PC-3 (cell line): Measurements from ENCODE around the gene FRA10AC1. TPM values are rescaled to one million over a fixed set of nuclear protein-coding genes. Genes with fewer than 3 reads are reported as not detected.

ENCODE experiments used
- ATAC-seq: fragments of 200-7000 bp; cut with Tn5 transposase; 2 replicates; pipeline ENCODE4 v1.9.1; 2020; ENCODE audit warnings: mild to moderate bottlenecking, moderate library complexity
- BruUV-seq: library from RNA; stranded (reverse); fragments of 400-500 nt; replicated peaks from 2 replicates; lab custom pipeline; 2021; lab: Mats Ljungman, UMichigan
- CTCF ChIA-PET: fragments of 300-600 bp; sonication (Branson Sonifier 250); formaldehyde crosslinking; loops from one replicate; lab custom pipeline; 2022; ENCODE audit warnings: antibody characterized with exemption; lab: Charles Lee
- POLR2A ChIA-PET: fragments of 300-600 bp; sonication (Branson Sonifier 250); formaldehyde crosslinking; loops from one replicate; lab custom pipeline; 2022; ENCODE audit warnings: antibody characterized with exemption; ENCODE audit not compliant: unreplicated experiment; lab: Charles Lee
- DNase-seq: peaks from one replicate; pipeline ENCODE4 v3.0.0-alpha.2; 2015
- H2AFZ ChIP-seq: fragments of 300-600 bp; sonication (generic); 2 replicates; pipeline ENCODE4 v1.6.0; 2016; ENCODE audit warnings: antibody characterized with exemption, low read length
- H3F3A ChIP-seq: fragments of 300-600 bp; sonication (generic); one replicate; pipeline ENCODE4 v1.6.0; 2017; ENCODE audit warnings: antibody characterized with exemption, low read length, control low read depth, mild to moderate bottlenecking; ENCODE audit not compliant: unreplicated experiment
- H3K27ac ChIP-seq: fragments of 300-600 bp; sonication (generic); 2 replicates; pipeline ENCODE4 v1.5.1; 2016; ENCODE audit warnings: mild to moderate bottlenecking, low read length
- H3K27me3 ChIP-seq: fragments of 300-600 bp; sonication (generic); 2 replicates; pipeline ENCODE4 v1.6.1; 2016; ENCODE audit warnings: low read length, mixed read lengths
- H3K36me3 ChIP-seq: fragments of 300-600 bp; sonication (generic); 2 replicates; pipeline ENCODE4 v1.6.1; 2016; ENCODE audit warnings: low read depth, mixed run types, low read length, mixed read lengths
- H3K4me1 ChIP-seq: fragments of 300-600 bp; sonication (generic); 2 replicates; pipeline ENCODE4 v1.5.1; 2016; ENCODE audit warnings: low read length; ENCODE audit not compliant: insufficient read depth
- H3K4me2 ChIP-seq: fragments of 300-600 bp; sonication (generic); 2 replicates; pipeline ENCODE4 v1.6.0; 2016; ENCODE audit warnings: low read length
- H3K4me3 ChIP-seq: fragments of 300-600 bp; sonication (generic); 2 replicates; pipeline ENCODE4 v1.5.1; 2016; ENCODE audit warnings: mild to moderate bottlenecking, low read length, mixed read lengths
- H3K79me2 ChIP-seq: fragments of 300-600 bp; sonication (generic); 2 replicates; pipeline ENCODE4 v1.6.1; 2017; ENCODE audit warnings: low read length, mixed read lengths
- H3K9ac ChIP-seq: fragments of 300-600 bp; sonication (generic); 2 replicates; pipeline ENCODE4 v1.6.0; 2016; ENCODE audit warnings: mild to moderate bottlenecking, low read length
- H3K9me2 ChIP-seq: fragments of 300-600 bp; sonication (generic); replicated peaks from 2 replicates; pipeline ENCODE4 v1.6.1; 2016; ENCODE audit warnings: mixed run types, low read length, mixed read lengths
- H3K9me3 ChIP-seq: fragments of 300-600 bp; sonication (generic); 2 replicates; pipeline ENCODE4 v1.6.1; 2016; ENCODE audit warnings: low read length, mixed read lengths
- H4K20me1 ChIP-seq: fragments of 300-600 bp; sonication (generic); 2 replicates; pipeline ENCODE4 v1.6.1; 2016; ENCODE audit warnings: low read length, mixed read lengths
- EZH2 ChIP-seq: fragments of 300-600 bp; sonication (generic); IDR thresholded peaks from one replicate; pipeline ENCODE4 v1.6.1; 2017; ENCODE audit warnings: antibody characterized with exemption, mild to moderate bottlenecking, low read length; ENCODE audit not compliant: unreplicated experiment
- EZH2phosphoT487 ChIP-seq: fragments of 300-600 bp; sonication (generic); IDR thresholded peaks from 2 replicates; pipeline ENCODE4 v1.6.1; 2018; ENCODE audit warnings: mild to moderate bottlenecking, antibody characterized with exemption, low read length, borderline replicate concordance
- intact Hi-C: fragments of 100-400 bp; cut with micrococcal nuclease; formaldehyde crosslinking; loops from 2 replicates; pipeline ENCODE4 v1.9.0; 2023
- total RNA-seq: library from RNA; depleted of rRNA; stranded (reverse); fragments of >200 nt; gene quantifications from 2 replicates; pipeline ENCODE4 v1.2.3, GENCODE V29; 2014
- TF ChIP-seq, protein P1 (sequence below): fragments of 300-600 bp; sonication (generic); conservative IDR thresholded peaks from 2 replicates; pipeline ENCODE4 v1.5.1; 2017; ENCODE audit warnings: antibody characterized with exemption, low read depth, mild to moderate bottlenecking, low read length

Gene FRA10AC1
- total RNA-seq, 1 experiment from 2014 or later, result 3.8 TPM

DNA sequence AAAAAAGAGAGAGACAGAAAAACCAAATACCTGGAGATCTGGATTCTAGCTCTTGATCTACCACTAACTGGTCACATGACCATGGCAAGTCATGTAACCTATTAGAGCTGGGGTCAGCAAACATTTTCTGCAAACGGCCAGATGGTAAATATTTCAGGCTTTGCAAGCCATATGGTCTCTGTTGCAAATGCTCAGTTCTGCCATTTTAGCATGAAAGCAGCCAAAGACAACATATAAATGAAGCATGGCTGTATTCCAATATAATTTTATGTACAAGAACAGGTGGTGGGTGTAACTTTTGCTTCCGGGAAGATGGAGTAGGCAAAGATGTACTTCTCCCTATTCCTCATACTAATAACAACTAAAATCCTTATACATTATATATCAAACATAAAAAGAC lies 6.7 kb downstream of the FRA10AC1 start:
- no TSS peak for BruUV-seq
- ChIA-PET CTCF (no interaction called here), POLR2A (no interaction called here)

DNA sequence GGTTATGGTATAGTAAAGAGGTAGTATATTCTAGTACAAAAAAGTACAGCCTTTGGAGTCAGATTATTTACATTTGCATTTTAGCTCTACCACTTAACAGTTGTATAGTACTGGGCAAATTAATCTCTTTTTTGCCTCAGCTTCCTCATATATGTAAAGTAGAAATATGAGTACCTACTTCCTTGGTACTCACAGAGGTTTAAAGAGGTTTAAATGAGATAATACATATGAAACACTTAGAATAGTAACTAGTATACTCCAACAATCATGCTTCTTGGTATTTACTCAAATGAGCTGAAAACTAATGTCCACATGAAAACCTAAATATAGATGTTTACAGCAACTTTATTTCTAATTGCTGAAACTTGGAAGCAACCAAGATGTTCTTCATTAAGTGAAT lies 14.7 kb downstream of the FRA10AC1 start:
- ATAC-seq, result no peak
- CTCF ChIA-PET, result no interaction called here
- BruUV-seq, result no TSS peak

More for the DNA sequence above, 6.7 kb downstream of the FRA10AC1 start:
- H3K36me3 ChIP-seq, result peaks cover 4% of the 10 kb centered on the region; the same call in 1 of the 2 replicates
- peaks cover 4% of the 10 kb centered on the region for H3F3A ChIP-seq
- H3K27ac ChIP-seq, result no peak overlapping the region
- H3K9me2 ChIP-seq, result no peaks in the 10 kb centered on the region
- H3K27me3 ChIP-seq, result no peaks in the 10 kb centered on the region
- H3K4me1 ChIP-seq, result no peaks in the 10 kb centered on the region
- ATAC-seq (no peak), DNase-seq (no peak)
- no peaks in the 10 kb centered on the region for H3K79me2 ChIP-seq
- no peak overlapping the region for H2AFZ ChIP-seq
- H3K4me3 ChIP-seq, result no peak overlapping the region
- H3K4me2 ChIP-seq, result no peak overlapping the region
- H3K9ac ChIP-seq, result no peak overlapping the region
- intact Hi-C loops, result no loop called here
- TF ChIP-seq EZH2phosphoT487 (no peak), EZH2 (no peak)
- TF ChIP-seq, protein P1, sequence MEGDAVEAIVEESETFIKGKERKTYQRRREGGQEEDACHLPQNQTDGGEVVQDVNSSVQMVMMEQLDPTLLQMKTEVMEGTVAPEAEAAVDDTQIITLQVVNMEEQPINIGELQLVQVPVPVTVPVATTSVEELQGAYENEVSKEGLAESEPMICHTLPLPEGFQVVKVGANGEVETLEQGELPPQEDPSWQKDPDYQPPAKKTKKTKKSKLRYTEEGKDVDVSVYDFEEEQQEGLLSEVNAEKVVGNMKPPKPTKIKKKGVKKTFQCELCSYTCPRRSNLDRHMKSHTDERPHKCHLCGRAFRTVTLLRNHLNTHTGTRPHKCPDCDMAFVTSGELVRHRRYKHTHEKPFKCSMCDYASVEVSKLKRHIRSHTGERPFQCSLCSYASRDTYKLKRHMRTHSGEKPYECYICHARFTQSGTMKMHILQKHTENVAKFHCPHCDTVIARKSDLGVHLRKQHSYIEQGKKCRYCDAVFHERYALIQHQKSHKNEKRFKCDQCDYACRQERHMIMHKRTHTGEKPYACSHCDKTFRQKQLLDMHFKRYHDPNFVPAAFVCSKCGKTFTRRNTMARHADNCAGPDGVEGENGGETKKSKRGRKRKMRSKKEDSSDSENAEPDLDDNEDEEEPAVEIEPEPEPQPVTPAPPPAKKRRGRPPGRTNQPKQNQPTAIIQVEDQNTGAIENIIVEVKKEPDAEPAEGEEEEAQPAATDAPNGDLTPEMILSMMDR, result no peak
- no peaks in the 10 kb centered on the region for H4K20me1 ChIP-seq
- no peaks in the 10 kb centered on the region for H3K9me3 ChIP-seq

More for the DNA sequence above, 14.7 kb downstream of the FRA10AC1 start:
- TF ChIP-seq EZH2phosphoT487 (no peak), EZH2 (no peak)
- TF ChIP-seq, protein P1, result no peak
- Histone ChIP-seq H3F3A (no peaks in the 10 kb centered on the region), H3K9ac (no peak overlapping the region), H3K9me3 (no peaks in the 10 kb centered on the region), H3K4me2 (no peak overlapping the region), H3K27ac (no peak overlapping the region), H3K4me1 (no peaks in the 10 kb centered on the region), H3K36me3 (peaks cover 4% of the 10 kb centered on the region; the same call in 1 of the 2 replicates), H4K20me1 (no peaks in the 10 kb centered on the region), H3K9me2 (no peaks in the 10 kb centered on the region), H3K4me3 (no peak overlapping the region), H3K27me3 (no peaks in the 10 kb centered on the region), H2AFZ (no peak overlapping the region), H3K79me2 (no peaks in the 10 kb centered on the region)
- POLR2A ChIA-PET, result no interaction called here
- DNase-seq, result no peak
- intact Hi-C loops, result no loop called here
